HCT116 (cell line): ENCODE data around the gene GIT1. TPM values are rescaled to one million over a fixed set of nuclear protein-coding genes. Genes with fewer than 3 reads are reported as not detected.

Experiments used
- ATAC-seq: fragments of 200-7000 bp; cut with Tn5 transposase; 2 replicates; pipeline ENCODE4 v1.9.1; 2020; ENCODE audit warnings: mild to moderate bottlenecking, moderate library complexity
- BruUV-seq: library from RNA; stranded (reverse); fragments of 400-500 nt; replicated peaks from 2 replicates; lab custom pipeline; 2021; lab: Mats Ljungman, UMichigan
- CTCF ChIA-PET: fragments of 300-600 bp; sonication (Branson Sonifier 250); formaldehyde crosslinking; loops from one replicate; lab custom pipeline; 2021; ENCODE audit warnings: antibody characterized with exemption; lab: Charles Lee
- POLR2A ChIA-PET: fragments of 300-600, 350-600 bp; sonication (Branson Sonifier 250); formaldehyde crosslinking; loops from one replicate; lab custom pipeline; 2021; ENCODE audit warnings: antibody characterized with exemption; lab: Charles Lee
- RAD21 ChIA-PET, 2 experiments: fragments of 300-600 bp; sonication (Branson Sonifier 250); formaldehyde crosslinking; loops; one replicate each; lab custom pipeline; 2023; ENCODE audit warnings: low total read pairs in 2 of 2; ENCODE audit not compliant: uncharacterized antibody in 2 of 2, unreplicated experiment in 2 of 2, low non-redundant PET in 1 of 2; lab: Charles Lee
- DNase-seq: peaks from one replicate; pipeline ENCODE4 v3.0.0-alpha.2; 2010; ENCODE audit warnings: low read depth, low spot score
- H2AFZ ChIP-seq: fragments of 200-600 bp; shearing (Covaris generic), sonication (generic); 2 replicates; pipeline ENCODE4 v1.6.1; 2017; ENCODE audit warnings: low read depth, mixed run types, mixed read lengths, antibody characterized with exemption, low read length; ENCODE audit not compliant: poor library complexity, severe bottlenecking
- H3K27ac ChIP-seq: 2 replicates; pipeline ENCODE4 v1.5.1; 2012; ENCODE audit warnings: low read depth, low read length
- H3K27me3 ChIP-seq: fragments of 200-600 bp; sonication (generic); 2 replicates; pipeline ENCODE4 v1.6.1; 2016; ENCODE audit warnings: mixed run types, low read length, mixed read lengths; ENCODE audit not compliant: insufficient read depth
- H3K36me3 ChIP-seq, 2 experiments: fragments of 200-500 bp in 1 of 2; fragments of 200-600 bp in 1 of 2; sonication (Bioruptor generic) in 1 of 2; sonication (generic) in 1 of 2; 2 replicates each; pipeline versions ENCODE4 v1.5.1 to v1.6.1; 2014 to 2016; ENCODE audit warnings: low read length in 2 of 2, inconsistent platforms in 1 of 2, mixed read lengths in 1 of 2, mixed run types in 1 of 2; ENCODE audit not compliant: insufficient read depth in 2 of 2, control insufficient read depth in 1 of 2
- H3K4me1 ChIP-seq, 2 experiments: fragments of 200-600 bp in 1 of 2; sonication (generic) in 1 of 2; 2 replicates each; pipeline versions ENCODE4 v1.5.1 to v1.6.1; 2012 to 2017; ENCODE audit warnings: low read length in 2 of 2, inconsistent platforms in 1 of 2, mild to moderate bottlenecking in 1 of 2, mixed read lengths in 1 of 2, mixed run types in 1 of 2, moderate library complexity in 1 of 2; ENCODE audit not compliant: insufficient read depth in 2 of 2, control insufficient read depth in 1 of 2
- H3K4me2 ChIP-seq: fragments of 200-600 bp; sonication (generic); 2 replicates; pipeline ENCODE4 v1.6.1; 2017; ENCODE audit warnings: mixed run types, low read length, mixed read lengths
- H3K4me3 ChIP-seq, 2 experiments: fragments of 200-600 bp in 1 of 2; sonication (generic) in 1 of 2; replicated peaks in 1 of 2; 2 replicates each; pipeline ENCODE4 v1.5.1; 2011 to 2016; ENCODE audit warnings: low read length in 2 of 2, control low read depth in 1 of 2, low read depth in 1 of 2, mild to moderate bottlenecking in 1 of 2, mixed read lengths in 1 of 2, mixed run types in 1 of 2
- H3K79me2 ChIP-seq: fragments of 200-600 bp; sonication (generic); 2 replicates; pipeline ENCODE4 v1.6.1; 2017; ENCODE audit warnings: mild to moderate bottlenecking, mixed run types, low read length, moderate library complexity, mixed read lengths; ENCODE audit not compliant: insufficient read depth
- H3K9ac ChIP-seq: fragments of 200-600 bp; sonication (generic); 2 replicates; pipeline ENCODE4 v1.6.1; 2016; ENCODE audit warnings: low read length, mixed read lengths
- H3K9me2 ChIP-seq: fragments of 200-600 bp; sonication (generic), shearing (Covaris generic); 2 replicates; pipeline ENCODE4 v1.6.1; 2017; ENCODE audit warnings: mixed run types, mild to moderate bottlenecking, moderate library complexity; ENCODE audit not compliant: insufficient read depth
- H3K9me3 ChIP-seq, 2 experiments: fragments of 200-500 bp in 1 of 2; fragments of 200-600 bp in 1 of 2; sonication (Bioruptor generic) in 1 of 2; sonication (generic) in 1 of 2; 2 replicates each; pipeline ENCODE4 v1.6.1; 2014 to 2017; ENCODE audit warnings: low read length in 2 of 2, mixed read lengths in 2 of 2, inconsistent platforms in 1 of 2, low read depth in 1 of 2, mild to moderate bottlenecking in 1 of 2, mixed run types in 1 of 2, moderate library complexity in 1 of 2; ENCODE audit not compliant: control insufficient read depth in 1 of 2, insufficient read depth in 1 of 2
- H4K20me1 ChIP-seq: fragments of 200-600 bp; sonication (generic), shearing (Covaris generic); 2 replicates; pipeline ENCODE4 v1.6.1; 2017; ENCODE audit warnings: mixed run types, mild to moderate bottlenecking, moderate library complexity; ENCODE audit not compliant: insufficient read depth
- CEBPB ChIP-seq: IDR thresholded peaks from 2 replicates; pipeline ENCODE4 v1.6.1; 2012; ENCODE audit warnings: low read depth
- RAD21 ChIP-seq: IDR thresholded peaks from 2 replicates; pipeline ENCODE4 v1.6.1; 2012; ENCODE audit warnings: low read depth, mild to moderate bottlenecking
- SIN3A ChIP-seq: IDR thresholded peaks from 2 replicates; pipeline ENCODE4 v1.6.1; 2012; ENCODE audit warnings: low read depth
- intact Hi-C: fragments of 100-400 bp; cut with micrococcal nuclease; formaldehyde crosslinking; loops from 2 replicates; pipeline ENCODE4 v1.10.0; 2022
- total RNA-seq: library from RNA; stranded (reverse); gene quantifications from one replicate; pipeline ENCODE4 v1.2.1, GENCODE V29; 2021; ENCODE audit not compliant: unreplicated experiment
- TF ChIP-seq, protein P1 (sequence below): IDR thresholded peaks from 2 replicates; pipeline ENCODE4 v1.6.1; 2012
- TF ChIP-seq, protein P2 (sequence below): IDR thresholded peaks from 2 replicates; pipeline ENCODE4 v1.6.1; 2012
- TF ChIP-seq, protein P3 (sequence below), 3 experiments: fragments of 200-600 bp in 1 of 3; sonication (generic) in 1 of 3; IDR thresholded peaks in 2 of 3; conservative IDR thresholded peaks in 1 of 3; 2 replicates each; pipeline ENCODE4 v1.5.1; 2012 to 2017; ENCODE audit warnings: low read depth in 2 of 3, low read length in 2 of 3, antibody characterized with exemption in 1 of 3, borderline replicate concordance in 1 of 3, control low read depth in 1 of 3, mild to moderate bottlenecking in 1 of 3, mixed read lengths in 1 of 3, mixed run types in 1 of 3, moderate library complexity in 1 of 3; ENCODE audit not compliant: insufficient read depth in 1 of 3

Gene GIT1
- total RNA-seq, 1 experiment from 2014 or later, result 76.5 TPM

DNA sequence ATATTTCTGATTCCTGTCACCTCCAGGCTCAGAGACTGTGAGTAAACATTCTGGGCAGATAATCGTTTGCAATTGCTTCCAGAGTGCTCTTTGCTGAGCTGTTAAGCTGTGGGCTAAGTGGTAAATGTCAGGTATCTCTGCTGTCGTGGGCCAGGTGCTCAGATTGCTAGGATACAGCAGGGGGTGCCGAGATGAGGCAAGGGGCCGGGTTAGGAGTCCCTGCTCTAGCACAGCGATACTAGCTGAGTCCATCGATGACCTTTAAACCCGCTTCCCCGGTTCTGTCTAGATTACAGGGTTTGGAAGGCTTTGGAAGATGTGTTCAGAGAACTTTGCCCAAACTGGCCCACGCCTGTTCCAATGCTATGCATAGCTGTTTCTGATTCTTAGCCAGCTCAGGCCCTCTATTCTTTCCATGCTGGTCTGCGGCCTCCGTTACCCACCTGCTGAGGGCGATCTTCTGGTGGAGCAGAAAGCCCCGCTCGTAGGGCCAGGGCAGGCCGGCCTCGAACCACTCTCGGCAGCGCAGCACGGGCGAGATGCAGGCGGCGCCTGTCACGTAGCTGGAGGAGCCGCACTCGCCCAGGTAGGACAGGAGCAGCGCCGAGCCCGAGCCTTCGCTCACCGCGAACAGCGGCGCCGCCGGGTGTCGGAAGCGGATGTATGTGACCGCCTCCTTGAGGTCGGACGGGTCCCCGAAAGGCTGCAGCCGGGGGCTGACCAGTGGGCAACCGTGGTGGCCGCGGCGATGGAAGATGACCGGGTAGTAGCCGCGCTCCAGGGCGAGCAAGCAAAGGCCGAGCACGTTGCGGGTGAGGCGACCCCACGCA is 23.6 kb downstream of the GIT1 start:
- H3K79me2 ChIP-seq, result peaks cover 10% of the 10 kb centered on the region; the same call in 1 of the 2 replicates
- CTCF ChIA-PET, result interaction anchor here (0.8 to 3.8 kb wide), 5 partner anchors 9 to 196 kb away, joined by 3 to 30 read pairs (median 4); partner anchors contain the start of gene ANKRD13B
- POLR2A ChIA-PET, result no interaction called here
- no peaks in the 10 kb centered on the region for H4K20me1 ChIP-seq
- TF ChIP-seq CEBPB, result no peak
- TF ChIP-seq, protein P1, sequence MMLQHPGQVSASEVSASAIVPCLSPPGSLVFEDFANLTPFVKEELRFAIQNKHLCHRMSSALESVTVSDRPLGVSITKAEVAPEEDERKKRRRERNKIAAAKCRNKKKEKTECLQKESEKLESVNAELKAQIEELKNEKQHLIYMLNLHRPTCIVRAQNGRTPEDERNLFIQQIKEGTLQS, result no peak
- TF ChIP-seq, protein P2, sequence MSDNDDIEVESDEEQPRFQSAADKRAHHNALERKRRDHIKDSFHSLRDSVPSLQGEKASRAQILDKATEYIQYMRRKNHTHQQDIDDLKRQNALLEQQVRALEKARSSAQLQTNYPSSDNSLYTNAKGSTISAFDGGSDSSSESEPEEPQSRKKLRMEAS, result peak; percentile 48
- 0 out of 2 replicates have a peak, but pooled peaks have one; percentile 45 for TF ChIP-seq SIN3A
- TF ChIP-seq RAD21, result peak; percentile 16; the same call in 1 of the 2 replicates
- TF ChIP-seq, protein P3, sequence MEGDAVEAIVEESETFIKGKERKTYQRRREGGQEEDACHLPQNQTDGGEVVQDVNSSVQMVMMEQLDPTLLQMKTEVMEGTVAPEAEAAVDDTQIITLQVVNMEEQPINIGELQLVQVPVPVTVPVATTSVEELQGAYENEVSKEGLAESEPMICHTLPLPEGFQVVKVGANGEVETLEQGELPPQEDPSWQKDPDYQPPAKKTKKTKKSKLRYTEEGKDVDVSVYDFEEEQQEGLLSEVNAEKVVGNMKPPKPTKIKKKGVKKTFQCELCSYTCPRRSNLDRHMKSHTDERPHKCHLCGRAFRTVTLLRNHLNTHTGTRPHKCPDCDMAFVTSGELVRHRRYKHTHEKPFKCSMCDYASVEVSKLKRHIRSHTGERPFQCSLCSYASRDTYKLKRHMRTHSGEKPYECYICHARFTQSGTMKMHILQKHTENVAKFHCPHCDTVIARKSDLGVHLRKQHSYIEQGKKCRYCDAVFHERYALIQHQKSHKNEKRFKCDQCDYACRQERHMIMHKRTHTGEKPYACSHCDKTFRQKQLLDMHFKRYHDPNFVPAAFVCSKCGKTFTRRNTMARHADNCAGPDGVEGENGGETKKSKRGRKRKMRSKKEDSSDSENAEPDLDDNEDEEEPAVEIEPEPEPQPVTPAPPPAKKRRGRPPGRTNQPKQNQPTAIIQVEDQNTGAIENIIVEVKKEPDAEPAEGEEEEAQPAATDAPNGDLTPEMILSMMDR (IDR thresholded peaks at IDR 0.05 in 2 of 3, conservative IDR thresholded peaks at IDR 0.05 in 1 of 3; ENCODE audit: borderline replicate concordance in 1 of 3, insufficient read depth in 1 of 3, low read depth in 2 of 3, low read length in 2 of 3), result peak; percentile 40 to 51 (median 46)
- TF ChIP-seq, all 23 proteins: peak for 4
- RAD21 ChIA-PET, result interaction anchor here (1.1 to 1.3 kb wide), 4 partner anchors 26 to 442 kb away, joined by 3 to 5 read pairs (median 3); no protein-coding TSS in a partner anchor
- Histone ChIP-seq H3K27ac (peak overlapping the region; percentile 82), H3K36me3 (peaks cover 3 to 4% of the 10 kb centered on the region in 2 experiments; a peak in 1 of 4 replicates), H3K9ac (peak overlapping the region; percentile 75), H3K4me3 (peak overlapping the region; percentile 79 to 82), H3K9me3 (no peaks in the 10 kb centered on the region), H3K4me2 (peak overlapping the region; percentile 99), H2AFZ (peak overlapping the region; percentile 59), H3K27me3 (no peaks in the 10 kb centered on the region), H3K4me1 (peaks cover 13 to 25% of the 10 kb centered on the region in 2 experiments), H3K9me2 (no peaks in the 10 kb centered on the region)
- peak; percentile 37 for ATAC-seq
- TSS peak; percentile 30 for BruUV-seq
- intact Hi-C loops, result no loop called here
- DNase-seq, result peak; percentile 22
